Fibroblast of peridontal ligament (primary cell): ENCODE results near the gene GRK5.
A peak's percentile ranks its signal among the peaks of the same experiment; 100 is the strongest.

ENCODE experiments used
- DNase-seq: peaks from one replicate; pipeline ENCODE4 v3.0.0-alpha.2; 2010; ENCODE audit errors: extremely low read depth

Gene GRK5

GRCh38 chr10:119341459-119342301 lies 134.3 kb downstream of the GRK5 start:
- DNase-seq: no peak

- no peak for DNase-seq
These were observed 135.0 kb downstream of the GRK5 start for GRCh38 chr10:119342335-119342734.

GRCh38 chr10:119343011-119343601 lies 135.7 kb downstream of the GRK5 start:
- DNase-seq: no peak

DNA sequence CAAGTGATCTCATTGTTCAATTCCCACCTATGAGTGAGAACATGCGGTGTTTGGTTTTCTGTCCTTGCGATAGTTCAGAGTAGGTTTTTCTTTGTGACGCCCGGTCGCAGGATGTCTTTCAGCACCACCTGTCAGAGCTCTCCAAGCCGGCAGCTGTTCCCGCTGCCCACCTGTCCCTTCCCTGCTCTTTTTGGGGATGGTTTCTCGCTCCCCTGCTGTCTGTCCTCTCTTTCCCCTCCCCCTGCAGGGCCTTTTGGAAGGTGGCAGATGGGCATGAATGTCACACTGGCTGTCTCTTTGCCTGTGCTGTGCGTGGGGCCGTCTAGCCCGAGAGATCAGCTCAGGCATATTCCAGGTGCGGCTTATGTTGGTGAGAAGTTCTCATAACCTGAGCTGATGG lies 137.0 kb downstream of the GRK5 start:
- DNase-seq: no peak

- no peak for DNase-seq
These were observed 138.9 kb downstream of the GRK5 start for GRCh38 chr10:119346095-119346832.

- DNase-seq: no peak
These were observed 140.0 kb downstream of the GRK5 start for GRCh38 chr10:119347181-119347974.

- DNase-seq: no peak
These were observed 140.7 kb downstream of the GRK5 start for GRCh38 chr10:119348106-119348505.

GRCh38 chr10:119348516-119349240 lies 141.3 kb downstream of the GRK5 start:
- peak; percentile 39 for DNase-seq

DNA sequence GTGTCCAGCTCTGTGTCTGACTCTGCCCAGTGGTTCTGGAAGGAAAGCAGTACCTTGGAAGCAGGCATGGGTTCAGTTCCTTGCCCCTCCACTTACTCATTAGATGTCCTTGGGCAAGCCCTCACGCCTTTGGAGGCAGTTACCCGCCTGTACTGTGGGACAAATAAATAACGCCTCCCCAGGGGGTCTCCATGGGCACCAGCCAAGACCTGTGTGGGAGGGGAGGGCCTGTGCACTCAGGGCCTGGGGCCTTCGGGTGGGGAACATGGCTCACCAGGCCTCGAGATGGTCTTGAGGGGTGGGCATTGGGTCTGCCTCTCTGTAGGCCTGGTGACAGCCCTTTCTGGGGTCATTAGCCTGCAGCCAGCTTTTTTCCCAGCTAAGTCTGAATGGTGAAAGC lies 142.0 kb downstream of the GRK5 start:
- DNase-seq: no peak

GRCh38 chr10:119349937-119350501 lies 142.6 kb downstream of the GRK5 start:
- DNase-seq: no peak

DNA sequence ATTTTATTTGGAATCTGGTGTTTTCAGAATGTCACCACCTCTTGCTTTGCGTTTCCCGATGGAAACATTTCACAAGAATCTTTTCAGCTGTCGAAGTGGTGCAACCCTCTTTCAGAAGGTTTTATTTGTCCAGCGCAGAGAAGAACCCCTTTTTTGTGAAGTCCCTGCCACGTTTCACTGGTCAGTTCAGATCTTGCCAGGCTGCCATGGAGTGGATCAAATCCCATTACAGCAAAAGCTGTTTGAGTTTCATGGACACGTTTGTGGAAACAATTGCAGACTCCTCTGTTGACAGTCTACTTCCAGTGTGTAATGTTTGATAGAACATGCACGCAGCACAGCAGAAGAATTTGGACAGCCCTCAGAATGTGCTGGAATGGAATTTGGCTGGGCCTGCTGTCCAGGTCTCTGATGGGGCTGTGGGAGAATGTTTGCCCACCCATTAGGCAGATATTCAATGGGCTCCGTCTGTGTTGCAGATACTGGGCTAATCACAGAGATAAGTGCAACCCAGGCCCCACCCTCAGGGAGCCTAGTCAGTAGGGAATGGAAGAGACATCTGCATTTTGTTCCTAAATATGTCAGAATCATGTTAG lies 143.2 kb downstream of the GRK5 start:
- DNase-seq: peak; percentile 38

DNA sequence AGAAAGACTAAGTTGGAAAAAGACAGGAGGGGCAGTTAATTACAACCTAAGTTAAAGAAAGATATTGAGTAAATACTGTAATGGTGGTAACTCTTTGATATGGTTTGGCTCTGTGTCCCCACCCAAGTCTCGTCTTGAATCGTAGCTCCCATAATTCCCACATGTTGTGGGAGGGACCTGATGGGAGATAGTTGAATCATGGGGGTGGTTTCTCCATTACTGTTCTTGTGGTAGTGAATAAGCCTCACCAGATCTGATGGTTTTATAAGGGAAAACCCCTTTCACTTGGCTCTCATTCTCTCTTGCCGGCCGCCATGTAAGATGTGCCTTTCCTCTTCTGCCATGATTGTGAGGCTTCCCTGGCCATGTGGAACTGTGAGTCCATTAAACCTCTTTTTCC lies 143.8 kb downstream of the GRK5 start:
- DNase-seq: no peak

DNA sequence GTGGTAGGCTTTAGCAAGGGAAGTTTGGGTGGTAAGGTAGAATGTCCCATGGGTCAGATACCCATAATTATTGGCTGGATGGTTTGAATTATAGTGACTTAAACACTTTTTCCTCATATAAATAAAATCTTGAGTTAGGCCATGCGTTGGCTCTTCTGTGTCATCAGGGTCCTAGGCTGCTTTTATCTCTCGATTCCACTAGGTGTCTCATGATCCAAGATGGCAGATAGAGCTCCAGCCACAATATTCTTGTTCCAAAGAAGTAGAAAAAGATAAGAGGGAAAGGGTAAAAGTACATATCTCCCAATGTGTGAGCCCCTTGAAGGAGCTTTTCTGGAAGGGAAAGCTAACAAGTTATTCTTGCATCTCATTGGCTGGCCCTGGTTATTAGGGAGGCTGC lies 144.7 kb downstream of the GRK5 start:
- no peak for DNase-seq

- DNase-seq: no peak
These were observed 145.4 kb downstream of the GRK5 start for GRCh38 chr10:119352807-119353206.

GRCh38 chr10:119353421-119353820 lies 146.1 kb downstream of the GRK5 start:
- DNase-seq: no peak

DNA sequence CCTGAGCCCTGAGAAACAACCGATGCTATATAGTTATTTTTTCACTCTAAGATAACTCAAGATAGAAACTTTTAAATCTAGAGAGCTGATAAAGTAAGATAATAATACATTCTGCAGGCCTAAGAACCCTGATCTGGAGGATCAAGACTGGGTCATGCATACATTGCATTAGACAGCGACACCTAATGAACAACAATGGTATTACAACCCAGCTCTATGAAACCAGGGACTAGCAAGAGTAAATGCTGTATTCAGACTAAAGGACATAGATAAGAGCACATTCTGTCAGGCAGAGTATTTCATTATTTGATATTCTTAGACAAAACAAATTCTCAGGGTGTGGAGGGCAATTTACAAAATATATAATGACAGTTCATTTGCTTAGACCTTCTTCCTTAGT lies 148.6 kb downstream of the GRK5 start:
- DNase-seq: no peak

- DNase-seq: no peak
These were observed 150.2 kb downstream of the GRK5 start for GRCh38 chr10:119357412-119358151.

DNA sequence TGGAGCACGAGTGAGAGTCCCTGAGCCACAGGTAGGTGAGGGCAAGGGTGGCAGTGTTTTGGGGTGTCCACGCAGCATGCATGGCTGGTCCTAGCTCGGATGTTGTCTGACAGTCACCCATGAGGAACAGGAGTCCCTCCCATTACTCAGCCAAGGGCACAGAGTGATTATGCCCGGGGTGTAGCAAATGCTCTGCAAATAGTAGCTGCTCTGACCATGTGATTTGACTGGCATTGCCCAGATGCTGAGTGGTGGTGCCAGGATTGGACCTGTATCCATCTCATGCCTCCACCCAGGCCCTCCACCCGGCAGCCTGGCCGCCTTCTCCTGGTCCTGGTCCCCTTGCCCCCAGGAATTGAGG lies 150.8 kb downstream of the GRK5 start:
- no peak for DNase-seq

GRCh38 chr10:119358567-119358966 lies 151.2 kb downstream of the GRK5 start:
- no peak for DNase-seq

DNA sequence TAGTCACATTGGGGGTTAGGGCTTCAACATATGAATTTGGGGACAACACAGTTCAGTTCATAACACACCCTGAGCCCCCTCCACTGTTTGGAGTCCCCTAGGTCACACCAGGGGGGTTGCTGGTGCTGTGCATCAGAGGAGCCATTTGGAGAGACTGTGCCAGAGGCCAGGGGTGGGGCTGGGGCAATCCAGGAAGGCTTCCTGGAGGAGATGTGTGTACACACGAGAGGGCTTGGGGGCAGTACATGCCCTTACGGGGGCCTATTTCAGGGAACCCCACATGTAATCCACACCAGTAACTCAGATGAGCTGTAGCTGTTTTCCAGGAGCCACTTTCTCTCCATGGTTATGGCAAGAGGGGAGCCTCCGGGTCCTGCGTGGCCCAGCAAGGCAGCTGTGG lies 151.7 kb downstream of the GRK5 start:
- DNase-seq: no peak
